Calu3 (cell line): Measurements from ENCODE around the gene KMT2A. TPM values are rescaled to one million over a fixed set of nuclear protein-coding genes. Genes with fewer than 3 reads are reported as not detected.

ENCODE experiments used
- BruUV-seq: library from RNA; stranded (reverse); fragments of 400-500 nt; replicated peaks from 2 replicates; lab custom pipeline; 2021; lab: Mats Ljungman, UMichigan
- CTCF ChIA-PET: fragments of 300-600 bp; sonication (Branson Sonifier 250); formaldehyde crosslinking; loops from one replicate; lab custom pipeline; 2022; ENCODE audit warnings: antibody characterized with exemption; lab: Charles Lee
- DNase-seq: peaks from one replicate; pipeline ENCODE4 v3.0.0; 2022
- H3K27ac Mint-ChIP-seq: one replicate; pipeline ENCODE4 v1.8.0; 2022; ENCODE audit warnings: mixed read lengths; ENCODE audit not compliant: unreplicated experiment
- H3K27me3 Mint-ChIP-seq: one replicate; pipeline ENCODE4 v1.8.0; 2022; ENCODE audit warnings: mixed read lengths; ENCODE audit not compliant: unreplicated experiment
- H3K36me3 Mint-ChIP-seq: one replicate; pipeline ENCODE4 v1.8.0; 2022; ENCODE audit warnings: mild to moderate bottlenecking, moderate library complexity, mixed read lengths; ENCODE audit not compliant: insufficient read depth, unreplicated experiment
- H3K4me1 Mint-ChIP-seq: one replicate; pipeline ENCODE4 v1.8.0; 2022; ENCODE audit warnings: mild to moderate bottlenecking, low read depth, mixed read lengths; ENCODE audit not compliant: unreplicated experiment
- H3K4me3 Mint-ChIP-seq: one replicate; pipeline ENCODE4 v1.8.0; 2022; ENCODE audit warnings: mild to moderate bottlenecking, low read depth, moderate library complexity, mixed read lengths; ENCODE audit not compliant: unreplicated experiment
- H3K9me3 Mint-ChIP-seq: one replicate; pipeline ENCODE4 v1.8.0; 2022; ENCODE audit warnings: low read depth, mixed read lengths; ENCODE audit not compliant: unreplicated experiment
- CTCF ChIP-seq: fragments of 200-600 bp; IDR thresholded peaks from one replicate; pipeline ENCODE4 v1.8.0; 2022; ENCODE audit warnings: antibody characterized with exemption; ENCODE audit not compliant: unreplicated experiment
- intact Hi-C: fragments of 100-400 bp; cut with micrococcal nuclease; formaldehyde crosslinking; loops from one replicate; pipeline ENCODE4 v1.10.0; 2022; ENCODE audit not compliant: unreplicated experiment
- total RNA-seq: library from RNA; stranded (reverse); gene quantifications from 2 replicates; pipeline ENCODE4 v1.2.3, GENCODE V29; 2022

Gene KMT2A
- total RNA-seq, 1 experiment from 2014 or later = 58.1 TPM

- intact Hi-C loops = loop anchor here (5.0 kb wide), 1 partner anchor 34 kb away; the partner anchor contains the start of gene ATP5MG
- Mint-ChIP-seq H3K4me3 (peak overlapping the region; percentile 88), H3K27me3 (no peaks in the 10 kb centered on the region), H3K9me3 (no peaks in the 10 kb centered on the region), H3K27ac (peak overlapping the region; percentile 72), H3K4me1 (peaks cover 13% of the 10 kb centered on the region), H3K36me3 (peaks cover 50% of the 10 kb centered on the region)
- CTCF ChIA-PET = interaction anchor here (0.6 kb wide), 1 partner anchor 26 kb away, joined by 3 read pairs; no protein-coding TSS in a partner anchor
- DNase-seq = no peak
- TF ChIP-seq CTCF = no peak
- BruUV-seq = no TSS peak
Measured at GRCh38 chr11:118436639-118437207, 431 bp downstream of the KMT2A start.

DNA sequence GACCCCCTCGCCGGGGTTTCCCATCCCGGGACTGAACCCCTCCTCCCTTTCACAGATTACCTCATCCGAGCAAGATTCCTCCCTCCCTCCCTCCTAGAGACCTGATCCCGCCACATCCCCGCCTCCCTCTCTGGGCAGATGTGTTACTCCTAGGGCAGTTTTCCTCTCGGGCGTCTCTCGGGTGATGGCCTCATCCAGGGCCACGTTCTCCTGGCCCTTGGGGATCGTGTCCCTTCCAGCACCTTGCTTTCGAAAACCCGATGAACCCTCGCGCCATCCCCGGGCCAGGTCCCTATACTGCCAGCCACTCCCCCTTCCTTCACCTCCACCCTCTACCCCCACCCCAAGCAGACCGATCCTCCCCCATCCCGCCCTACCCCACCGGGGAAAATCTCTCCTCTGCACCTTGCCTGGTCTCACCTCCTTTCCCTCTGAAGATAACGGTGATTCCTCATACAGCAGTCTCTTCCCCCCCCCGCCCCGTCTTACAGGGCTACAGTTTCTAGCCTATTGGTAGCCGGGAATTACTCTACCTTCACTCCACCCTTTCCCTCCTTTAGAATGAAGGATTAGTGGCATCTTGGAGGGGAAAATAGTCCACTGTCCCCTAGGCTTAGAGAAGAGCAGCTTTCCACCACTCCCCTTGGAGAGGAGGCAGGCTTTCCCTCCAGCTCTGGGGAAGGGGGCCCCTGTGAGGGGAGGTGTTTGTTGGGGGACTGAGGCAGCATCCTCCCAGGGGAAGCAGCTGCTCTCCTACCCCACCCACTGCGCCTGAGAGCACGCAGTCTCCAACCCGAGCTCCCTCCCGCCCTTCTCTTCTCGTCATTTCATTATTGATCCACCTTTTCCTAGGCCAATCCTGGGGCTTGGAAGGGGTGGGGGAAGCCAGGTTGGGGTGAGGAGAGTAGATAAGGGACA is 1.2 kb downstream of the KMT2A start:
- peak overlapping the region; percentile 72 for H3K27ac Mint-ChIP-seq
- H3K9me3 Mint-ChIP-seq = no peaks in the 10 kb centered on the region
- peak; percentile 44 for DNase-seq
- peaks cover 50% of the 10 kb centered on the region for H3K36me3 Mint-ChIP-seq
- intact Hi-C loops = loop anchor here (5.0 kb wide), 1 partner anchor 35 kb away; the partner anchor contains the start of gene ATP5MG
- no peaks in the 10 kb centered on the region for H3K27me3 Mint-ChIP-seq
- CTCF ChIA-PET = no interaction called here
- BruUV-seq = no TSS peak
- H3K4me1 Mint-ChIP-seq = peaks cover 21% of the 10 kb centered on the region
- peak overlapping the region; percentile 88 for H3K4me3 Mint-ChIP-seq
- TF ChIP-seq CTCF = no peak

DNA sequence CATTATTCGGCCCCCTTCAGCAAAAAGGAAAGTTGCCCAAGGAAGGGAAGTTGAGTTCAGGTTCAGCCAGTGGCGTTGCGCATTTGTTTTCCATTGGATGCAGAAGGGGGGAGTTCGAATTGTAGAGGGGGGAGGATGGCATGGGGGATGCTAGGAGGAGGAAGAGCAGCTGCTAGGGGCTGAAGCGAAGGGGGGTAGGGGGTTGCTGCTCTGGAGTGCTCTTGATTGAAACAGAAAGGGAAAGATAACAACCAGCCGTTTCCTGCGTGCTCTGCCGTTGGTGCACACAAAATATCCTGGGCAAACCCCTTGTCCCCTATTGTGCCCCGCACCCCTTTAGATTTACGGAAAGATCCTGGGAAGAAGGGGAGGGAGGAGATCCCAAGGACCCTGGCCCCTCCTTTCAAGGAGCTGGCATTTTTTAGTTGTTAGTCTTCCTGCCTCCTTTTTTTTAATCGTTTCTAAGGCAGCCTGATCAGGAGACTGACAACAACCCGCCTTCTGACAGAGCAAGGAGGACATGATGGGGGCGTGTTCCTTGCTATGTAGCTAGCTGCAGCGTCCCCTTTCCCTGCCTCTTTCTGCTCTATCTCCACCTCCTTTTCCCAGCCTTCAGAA is 2.1 kb downstream of the KMT2A start:
- no peaks in the 10 kb centered on the region for H3K9me3 Mint-ChIP-seq
- H3K27me3 Mint-ChIP-seq = no peaks in the 10 kb centered on the region
- no TSS peak for BruUV-seq
- TF ChIP-seq CTCF = no peak
- peak overlapping the region; percentile 72 for H3K27ac Mint-ChIP-seq
- peak overlapping the region; percentile 88 for H3K4me3 Mint-ChIP-seq
- H3K36me3 Mint-ChIP-seq = peaks cover 50% of the 10 kb centered on the region
- intact Hi-C loops = loop anchor here (5.0 kb wide), 1 partner anchor 36 kb away; the partner anchor contains the start of gene ATP5MG
- peak; percentile 26 for DNase-seq
- CTCF ChIA-PET = no interaction called here
- peaks cover 22% of the 10 kb centered on the region for H3K4me1 Mint-ChIP-seq

DNA sequence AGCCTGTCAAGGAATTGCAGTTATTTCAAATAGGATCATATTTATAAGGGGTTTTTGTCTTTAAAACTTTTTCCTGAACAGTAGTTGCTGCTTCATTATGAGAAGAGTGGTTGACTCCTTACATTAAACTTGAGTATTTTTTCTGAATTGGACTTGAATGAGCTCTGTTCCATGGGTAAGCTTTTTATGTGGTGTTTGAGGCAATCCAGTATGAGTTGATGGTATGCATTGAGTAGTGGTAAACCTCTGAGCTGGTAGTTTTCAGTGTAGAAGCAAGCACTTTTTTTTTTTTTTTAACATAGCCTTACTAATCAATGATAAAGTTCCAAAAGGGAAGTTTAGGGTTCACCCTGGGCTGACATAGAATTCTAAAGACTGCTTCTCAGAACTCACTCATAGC is 3.4 kb downstream of the KMT2A start:
- no TSS peak for BruUV-seq
- Mint-ChIP-seq H3K36me3 (peaks cover 44% of the 10 kb centered on the region), H3K4me3 (no peak overlapping the region), H3K9me3 (no peaks in the 10 kb centered on the region), H3K27ac (no peak overlapping the region), H3K4me1 (peaks cover 13% of the 10 kb centered on the region), H3K27me3 (no peaks in the 10 kb centered on the region)
- DNase-seq = no peak
- no peak for TF ChIP-seq CTCF
- intact Hi-C loops = loop anchor here (5.0 kb wide), 1 partner anchor 37 kb away; the partner anchor contains the start of gene ATP5MG
- CTCF ChIA-PET = interaction anchor here (0.7 kb wide), 1 partner anchor 27 kb away, joined by 3 read pairs; no protein-coding TSS in a partner anchor
